OCI-M2 (cell line): ENCODE results near the gene CCDC157.
"Not testable (repeated sequence)": the region's sequence is repeated elsewhere in the genome, so short reads cannot be mapped to it uniquely, and the experiment has no call there.

Experiments
- DNase-seq: peaks from one replicate; lab custom pipeline; 2025; ENCODE audit not compliant: unreplicated experiment; lab: John Stamatoyannopoulos, UW

Gene CCDC157

DNA sequence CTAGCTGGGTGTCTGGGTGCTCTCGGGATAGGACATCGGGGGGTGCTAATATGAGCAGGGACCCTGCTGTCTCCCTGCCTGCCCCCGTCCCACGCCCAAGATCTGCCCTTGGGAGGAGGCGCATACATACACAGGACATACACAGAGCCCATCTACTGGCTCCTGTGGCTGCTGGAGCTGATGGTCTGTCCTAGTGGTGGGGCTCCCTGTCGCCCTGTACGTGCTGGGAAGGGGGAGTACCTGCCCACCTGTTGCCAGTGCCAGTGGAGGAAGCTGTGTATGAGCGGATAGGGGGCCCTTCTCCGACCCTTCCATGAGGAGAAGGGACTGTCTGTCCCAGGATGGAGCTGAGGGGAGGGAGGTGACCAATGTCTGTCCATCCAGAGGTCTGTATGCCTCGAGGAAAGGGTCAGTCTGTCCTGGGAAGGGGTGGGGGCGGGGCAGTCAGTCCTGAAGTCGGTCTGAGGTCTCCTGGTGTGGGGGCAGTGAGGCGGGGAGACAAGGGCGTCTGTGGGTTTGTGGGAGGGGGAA, 31.0 kb upstream of the CCDC157 start:
- DNase-seq: no peak

DNA sequence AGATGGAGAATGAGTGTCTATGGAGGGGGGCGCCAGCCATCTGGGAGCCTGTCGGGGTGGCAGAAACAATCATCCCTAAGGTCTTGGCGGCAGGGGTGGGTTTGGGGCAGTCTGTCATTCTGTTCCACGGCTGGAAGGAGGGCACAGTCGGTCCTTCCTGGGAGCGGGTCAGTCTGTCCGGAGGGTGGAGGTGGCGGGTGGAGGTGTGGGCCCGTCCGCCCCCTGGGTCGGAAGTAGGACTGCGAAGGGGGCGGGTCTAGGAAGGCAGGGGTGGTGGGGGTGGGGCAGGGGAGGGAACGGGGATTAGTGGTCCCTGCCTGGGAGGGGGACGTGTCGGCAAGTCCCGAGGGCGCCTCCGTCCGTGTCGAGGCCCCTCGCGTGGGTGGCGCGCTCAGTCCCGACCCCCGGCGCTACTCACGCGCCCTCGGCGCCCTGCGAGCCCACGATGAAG, 30.5 kb upstream of the CCDC157 start:
- DNase-seq: no peak

- no peak for DNase-seq
Measured at GRCh38 chr22:30326706-30327362, 30.0 kb upstream of the CCDC157 start, which contains the start of gene TBC1D10A. TBC1D10A (minus strand) TSS chr22:30326941; CDS start chr22:30326881, 60 bp downstream.

DNA sequence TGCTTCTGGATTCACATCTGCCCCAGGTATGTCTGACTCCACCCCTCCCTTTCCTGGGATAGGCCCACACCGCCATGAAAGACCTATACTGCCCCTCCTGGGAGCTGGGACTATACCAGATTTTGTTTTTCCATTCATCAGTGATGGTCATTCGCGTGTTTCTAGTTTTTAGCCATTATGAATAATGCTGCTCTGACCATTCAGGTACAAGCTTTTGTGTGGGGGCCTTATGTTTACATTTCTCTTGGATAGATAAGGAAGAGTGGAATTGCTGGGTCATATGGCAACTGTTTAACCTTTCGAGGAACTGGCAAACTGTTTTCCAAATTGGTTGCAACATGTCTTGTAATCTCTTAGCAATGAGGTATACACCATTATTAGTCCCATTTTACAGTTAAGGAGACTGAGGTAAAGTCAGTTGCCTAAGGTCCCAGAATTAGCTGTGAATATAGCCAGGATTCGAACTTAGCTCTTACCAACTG, 28.9 kb upstream of the CCDC157 start:
- no peak for DNase-seq

DNA sequence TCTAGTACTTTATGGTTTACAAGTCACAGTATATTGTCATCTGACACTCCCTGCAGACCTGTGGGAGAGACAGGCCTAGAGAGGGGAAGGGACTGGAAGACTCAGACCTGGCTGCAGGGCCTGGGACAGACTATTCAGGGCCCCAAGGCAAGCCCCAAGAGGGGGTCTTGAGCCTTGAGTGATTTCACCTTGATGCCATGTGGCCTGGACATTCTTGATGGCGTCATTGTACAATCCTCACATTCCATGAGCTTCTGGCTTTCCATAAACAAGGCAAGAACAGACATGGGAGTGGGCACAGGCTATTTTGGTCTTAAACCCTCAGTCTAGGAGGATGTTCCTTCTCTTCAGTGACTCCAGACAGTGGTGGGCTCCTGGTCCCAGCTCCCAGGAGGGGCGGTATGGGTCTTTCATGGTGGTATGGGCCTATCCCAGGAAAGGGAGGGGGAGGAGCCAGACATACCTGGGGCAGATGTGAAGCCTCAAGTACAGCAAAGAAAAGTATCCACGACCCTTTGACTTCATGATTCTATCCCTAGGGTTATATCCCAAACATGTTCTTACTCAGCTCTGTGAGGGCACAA, 28.2 kb upstream of the CCDC157 start:
- no peak for DNase-seq

DNA sequence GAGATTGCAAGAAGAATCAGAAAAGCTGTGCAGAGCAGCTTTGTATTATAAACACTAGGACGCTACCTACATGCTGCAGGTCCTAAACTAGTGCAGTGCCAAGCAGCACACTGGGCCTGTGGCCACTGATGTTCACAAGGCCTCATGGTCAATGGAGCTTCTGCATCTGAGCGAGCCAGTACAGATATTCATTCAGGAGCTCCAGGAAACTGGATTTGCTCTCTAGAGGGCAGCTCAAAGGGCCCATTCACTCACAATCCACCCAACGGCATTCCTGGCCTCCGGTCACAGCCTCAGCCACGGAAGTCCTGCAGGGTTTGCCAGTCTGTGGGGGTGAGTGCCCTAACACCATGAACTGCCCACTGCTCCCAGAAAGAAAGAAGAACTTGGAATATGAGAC, 24.3 kb upstream of the CCDC157 start:
- DNase-seq: no peak

DNA sequence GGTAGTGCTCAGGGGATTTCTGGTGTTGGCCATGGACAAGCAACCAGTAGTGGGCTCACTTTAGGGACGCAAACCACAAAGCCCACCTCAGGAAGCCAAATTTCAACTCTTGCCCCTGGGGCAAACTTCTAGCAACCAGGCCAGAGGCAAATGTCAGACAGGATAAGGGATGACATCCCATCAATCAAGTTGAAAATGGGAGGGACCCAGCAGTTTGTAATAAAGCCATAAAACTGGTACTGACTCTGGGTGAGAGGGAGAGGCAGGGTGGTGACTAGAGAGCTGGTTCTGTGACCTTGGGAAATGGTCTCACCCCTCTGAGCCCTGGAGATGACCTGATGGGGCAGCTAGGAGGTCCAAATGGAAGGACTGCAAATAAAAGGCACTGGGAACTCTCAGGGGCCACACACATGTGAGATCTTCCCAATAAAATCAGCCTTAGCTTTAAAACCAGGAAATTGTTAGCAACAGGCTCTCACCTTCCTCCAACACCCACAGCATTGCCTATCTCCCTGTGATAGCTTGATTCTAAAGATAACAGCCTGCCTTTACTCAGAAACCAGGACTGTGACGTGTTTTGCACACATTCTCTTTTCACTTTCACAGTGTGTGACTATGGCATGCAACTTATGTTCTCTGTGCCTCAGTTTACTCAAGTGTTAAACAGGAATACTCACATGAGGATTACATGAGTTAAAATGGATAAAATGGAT, 23.7 kb upstream of the CCDC157 start:
- no peak for DNase-seq

GRCh38 chr22:30333707-30334087, 23.1 kb upstream of the CCDC157 start:
- DNase-seq: no peak

- DNase-seq: no peak
Measured at GRCh38 chr22:30334646-30335045, 22.2 kb upstream of the CCDC157 start.

GRCh38 chr22:30335236-30335635, 21.6 kb upstream of the CCDC157 start:
- no peak for DNase-seq

DNA sequence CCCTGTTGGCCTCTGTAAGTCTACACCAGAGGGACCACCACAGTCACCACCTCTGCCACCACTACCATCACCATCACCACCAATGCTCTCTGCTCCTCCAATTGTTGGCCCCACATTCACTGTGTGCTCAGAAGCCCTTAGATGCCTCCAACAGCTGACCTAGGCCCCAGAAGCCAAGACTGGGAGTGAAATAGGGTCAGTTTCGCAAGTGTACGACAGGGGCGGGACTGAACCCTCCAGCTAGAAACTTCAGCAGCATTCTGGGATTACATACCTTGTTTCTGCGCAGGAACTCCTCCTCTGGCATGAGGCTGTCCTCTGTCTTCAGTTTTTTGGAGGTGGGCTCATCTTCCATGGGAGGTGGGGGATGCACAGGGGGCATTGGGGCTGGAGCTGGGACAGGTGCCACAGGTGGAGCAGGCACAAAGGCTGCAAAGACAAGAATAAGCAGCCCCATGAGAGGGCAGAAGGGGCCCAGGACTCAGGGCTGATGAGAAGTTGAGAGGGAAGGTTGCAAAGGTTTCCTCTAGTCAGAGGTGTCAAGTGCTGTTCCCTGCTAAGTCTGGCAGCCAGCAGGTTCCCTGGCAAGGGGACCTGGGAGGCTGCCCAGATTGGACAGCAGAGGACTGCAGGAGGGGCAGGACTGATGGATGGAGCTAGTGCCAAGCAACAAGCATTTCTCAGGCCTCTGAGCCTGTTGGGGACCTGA, 19.9 kb upstream of the CCDC157 start:
- no peak for DNase-seq

DNA sequence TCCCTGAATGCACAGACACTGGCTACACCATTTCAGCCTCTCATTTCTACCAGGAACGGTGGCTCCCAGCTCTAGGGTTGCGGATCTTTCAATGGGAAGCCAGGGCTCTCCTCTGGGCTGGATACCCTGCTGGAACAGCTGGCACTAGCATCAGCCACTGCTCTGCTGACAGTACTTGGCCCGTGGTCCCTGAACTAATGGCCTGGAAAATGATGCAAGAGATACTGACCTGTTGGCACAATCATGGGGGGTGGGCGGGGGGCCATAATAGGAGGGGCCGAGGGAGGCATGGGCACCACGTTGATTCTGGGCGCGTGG, 19.4 kb upstream of the CCDC157 start:
- DNase-seq: no peak

- not testable (repeated sequence) for DNase-seq
Measured at GRCh38 chr22:30338341-30338740, 18.5 kb upstream of the CCDC157 start.

DNA sequence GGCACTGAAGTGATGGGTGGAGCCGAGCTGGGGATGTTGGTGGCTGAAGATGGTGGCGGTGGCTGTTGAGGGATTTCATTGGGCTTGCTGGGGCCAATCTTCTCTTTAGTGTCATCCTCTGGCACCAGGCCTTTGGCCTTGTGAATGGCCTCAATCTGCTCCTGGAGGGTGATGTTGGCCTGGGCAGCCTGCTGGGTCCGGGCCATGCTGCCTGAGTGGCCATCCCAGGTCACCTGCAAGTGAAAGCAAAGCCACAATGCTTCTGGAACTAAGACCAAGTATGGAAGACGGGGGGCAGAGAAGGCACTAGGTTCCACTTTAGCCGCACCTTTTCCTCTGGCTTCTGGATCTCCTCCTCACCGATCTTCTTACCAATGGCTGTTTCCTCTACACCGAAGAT, 18.0 kb upstream of the CCDC157 start:
- no peak for DNase-seq

DNA sequence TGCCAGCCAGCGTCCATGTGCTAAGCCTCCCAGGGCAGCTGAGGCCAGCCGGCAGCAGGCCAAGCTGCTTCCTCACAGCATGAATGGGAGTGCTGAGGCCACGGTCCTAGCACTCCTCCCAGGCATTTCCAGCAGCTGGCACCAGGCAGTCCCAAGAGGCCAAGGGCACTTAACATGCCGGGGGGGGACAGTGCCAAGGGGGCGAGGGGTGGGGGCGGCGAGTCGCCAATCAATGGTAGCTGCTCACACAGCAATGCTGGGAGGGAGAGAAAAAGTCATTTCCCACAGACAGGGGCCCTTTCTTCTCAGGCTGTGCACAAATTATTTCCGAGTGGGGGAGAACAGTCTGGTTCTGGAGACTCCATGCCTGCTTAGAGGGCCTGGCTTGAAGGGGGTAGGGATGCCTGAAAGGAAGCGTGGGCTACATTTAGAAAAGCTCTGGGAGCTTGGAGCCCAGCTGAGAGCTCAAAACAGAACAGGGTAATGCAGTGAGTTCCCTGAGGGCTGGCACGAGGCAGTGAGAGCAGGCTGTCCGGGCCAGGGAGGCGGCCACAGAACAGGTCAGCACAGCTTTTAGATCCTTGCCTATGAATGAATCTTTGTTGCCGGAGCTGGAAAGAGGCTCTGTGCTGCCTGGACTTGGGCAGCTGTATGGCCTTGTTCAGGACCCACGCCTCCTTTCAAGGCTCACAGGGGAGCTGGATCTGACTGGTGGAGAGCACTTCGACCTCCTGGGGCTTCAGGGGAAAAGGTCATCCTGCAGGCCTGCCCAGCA, 15.7 kb upstream of the CCDC157 start:
- no peak for DNase-seq

DNA sequence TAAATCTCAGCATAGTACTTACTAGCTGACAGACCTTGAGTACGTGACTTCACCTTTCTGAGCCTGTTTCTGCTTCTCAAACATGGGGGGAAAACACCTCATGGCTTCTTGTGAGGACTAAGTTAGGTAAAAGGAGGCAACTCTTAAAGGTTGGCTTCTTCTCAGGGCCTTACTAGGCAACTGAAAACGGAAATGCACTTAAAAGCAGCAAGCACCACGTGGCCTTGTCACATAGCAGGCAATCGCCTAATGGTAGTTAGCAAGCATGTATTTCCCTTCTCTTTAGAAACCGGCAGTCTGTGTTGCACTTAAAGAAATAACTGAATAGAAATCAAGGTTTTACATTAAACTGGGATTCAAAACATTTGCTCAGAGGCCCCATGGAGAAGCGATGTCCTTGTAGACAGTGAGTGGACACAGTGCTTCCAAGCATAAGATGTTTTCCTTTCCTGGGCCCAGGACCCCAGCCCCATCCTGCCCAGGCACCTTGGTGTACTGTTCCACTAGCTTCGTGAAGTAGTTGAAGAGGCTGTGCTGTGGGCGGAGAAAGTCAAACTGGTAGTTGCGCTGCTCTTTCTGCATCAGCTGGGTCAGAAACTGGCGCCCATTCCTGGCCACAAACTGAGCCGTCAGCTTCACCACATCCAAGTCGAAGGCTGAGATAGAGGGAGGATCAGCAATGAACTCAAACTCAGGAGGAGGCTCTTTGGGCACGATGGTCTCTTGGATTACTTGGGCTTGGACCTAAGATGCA, 12.2 kb upstream of the CCDC157 start:
- no peak for DNase-seq

DNA sequence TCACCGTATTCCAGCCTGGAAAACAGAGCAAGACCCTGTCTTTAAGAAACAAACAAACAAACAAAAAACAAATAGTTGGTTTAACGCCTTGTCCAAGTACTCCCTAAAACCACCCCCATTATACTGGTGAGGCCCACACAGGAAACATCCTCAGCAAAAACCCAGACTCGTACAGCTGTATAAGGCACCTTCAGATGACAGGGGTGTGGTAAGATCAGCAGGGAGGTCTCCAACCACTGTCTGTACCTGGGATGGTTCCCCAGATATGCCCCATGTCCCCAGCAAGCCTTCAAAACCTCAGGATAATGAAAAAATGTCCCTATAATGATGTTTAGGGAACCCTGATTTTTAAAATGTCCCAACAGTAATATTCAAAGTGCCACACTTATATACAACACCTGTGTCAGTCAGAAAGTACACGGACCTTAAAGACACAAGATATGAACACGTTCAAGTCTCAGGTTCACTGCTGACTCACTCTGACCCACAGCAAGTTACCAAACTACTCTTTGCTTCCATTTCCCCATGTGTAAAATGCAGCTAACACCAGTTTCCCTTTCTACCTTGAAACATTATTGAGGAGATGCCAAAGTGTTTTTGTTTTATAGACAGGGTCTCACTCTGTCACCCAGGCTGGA, 9.4 kb upstream of the CCDC157 start:
- DNase-seq: no peak

GRCh38 chr22:30348404-30348803, 8.4 kb upstream of the CCDC157 start:
- DNase-seq: no peak

DNA sequence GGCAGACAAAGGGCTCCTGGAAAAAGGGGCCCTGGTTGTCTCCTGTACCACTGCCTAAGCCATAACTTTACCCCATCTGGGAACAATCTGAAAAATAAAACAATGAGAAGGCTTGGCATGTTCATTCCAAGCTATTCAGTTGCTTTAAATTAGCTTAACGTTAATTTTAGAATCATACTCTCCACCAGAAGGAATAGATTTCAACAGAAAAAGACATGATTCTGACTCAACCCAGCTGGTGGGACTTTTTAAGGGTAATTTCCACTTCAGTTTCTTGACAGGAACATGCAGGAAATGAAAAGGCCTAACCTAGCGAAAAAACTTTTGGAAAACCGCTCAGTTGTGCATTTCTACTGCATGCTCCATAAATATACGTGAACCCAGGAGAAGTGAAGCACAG, 8.0 kb upstream of the CCDC157 start:
- no peak for DNase-seq

- DNase-seq: no peak
Measured at GRCh38 chr22:30351226-30351625, 5.6 kb upstream of the CCDC157 start.
